Activated CD4-positive, alpha-beta T cell treated with anti-CD3 and anti-CD28 coated beads, Interleukin-2, amount 50 U/mL, for 4 hours (primary cell): ENCODE measurements around the gene SUPT3H.
"Not testable (repeated sequence)": the region's sequence is repeated elsewhere in the genome, so short reads cannot be mapped to it uniquely, and the experiment has no call there.

Source experiments
- DNase-seq, 2 experiments: peaks; one replicate each; pipeline ENCODE4 v3.0.0-alpha.2; 2020

Gene SUPT3H

GRCh38 chr6:45044510-45045252, 333.1 kb downstream of the SUPT3H start:
- no peak for DNase-seq

GRCh38 chr6:45044086-45044485, 333.6 kb downstream of the SUPT3H start:
- no peak for DNase-seq

- not testable (repeated sequence) for DNase-seq
Observed at GRCh38 chr6:45042673-45043072, 335.1 kb downstream of the SUPT3H start.

GRCh38 chr6:45038226-45038625, 339.5 kb downstream of the SUPT3H start:
- no peak for DNase-seq

GRCh38 chr6:45036103-45036502, 341.6 kb downstream of the SUPT3H start:
- no peak for DNase-seq

- no peak for DNase-seq
Observed at GRCh38 chr6:45032426-45032825, 345.3 kb downstream of the SUPT3H start.

- no peak for DNase-seq
Observed at GRCh38 chr6:45031601-45032000, 346.1 kb downstream of the SUPT3H start.

- DNase-seq: no peak
Observed at GRCh38 chr6:45027126-45027525, 350.6 kb downstream of the SUPT3H start.

GRCh38 chr6:45026003-45026516, 351.7 kb downstream of the SUPT3H start:
- no peak for DNase-seq

GRCh38 chr6:45024610-45025009, 353.1 kb downstream of the SUPT3H start:
- no peak for DNase-seq

GRCh38 chr6:45021676-45022075, 356.1 kb downstream of the SUPT3H start:
- no peak for DNase-seq

- no peak for DNase-seq
Observed at GRCh38 chr6:45012687-45013086, 365.0 kb downstream of the SUPT3H start.

GRCh38 chr6:45009576-45009975, 368.2 kb downstream of the SUPT3H start:
- DNase-seq: no peak

- DNase-seq: no peak
Observed at GRCh38 chr6:45006893-45007292, 370.8 kb downstream of the SUPT3H start.

GRCh38 chr6:45003961-45004360, 373.8 kb downstream of the SUPT3H start:
- DNase-seq: no peak

- DNase-seq: no peak
Observed at GRCh38 chr6:45003387-45003786, 374.3 kb downstream of the SUPT3H start.

- DNase-seq: no peak
Observed at GRCh38 chr6:45002390-45003105, 375.2 kb downstream of the SUPT3H start.

- DNase-seq: no peak
Observed at GRCh38 chr6:45001663-45002062, 376.1 kb downstream of the SUPT3H start.

GRCh38 chr6:45000833-45001232, 376.9 kb downstream of the SUPT3H start:
- no peak for DNase-seq

GRCh38 chr6:44999066-44999465, 378.7 kb downstream of the SUPT3H start:
- DNase-seq: no peak

- DNase-seq: no peak
Observed at GRCh38 chr6:44995486-44996132, 382.1 kb downstream of the SUPT3H start.

- no peak for DNase-seq
Observed at GRCh38 chr6:44989391-44989790, 388.3 kb downstream of the SUPT3H start.

- DNase-seq: no peak
Observed at GRCh38 chr6:44985006-44985405, 392.7 kb downstream of the SUPT3H start.
